Superior temporal gyrus (tissue), 1 donor: ENCODE measurements around the gene SLAMF7.
"Not testable (repeated sequence)": the region's sequence is repeated elsewhere in the genome, so short reads cannot be mapped to it uniquely, and the experiment has no call there.

Experiments
- DNase-seq: peaks from one replicate; pipeline ENCODE4 v3.0.0-alpha.2; 2016; ENCODE audit errors: extremely low spot score

Gene SLAMF7

DNA sequence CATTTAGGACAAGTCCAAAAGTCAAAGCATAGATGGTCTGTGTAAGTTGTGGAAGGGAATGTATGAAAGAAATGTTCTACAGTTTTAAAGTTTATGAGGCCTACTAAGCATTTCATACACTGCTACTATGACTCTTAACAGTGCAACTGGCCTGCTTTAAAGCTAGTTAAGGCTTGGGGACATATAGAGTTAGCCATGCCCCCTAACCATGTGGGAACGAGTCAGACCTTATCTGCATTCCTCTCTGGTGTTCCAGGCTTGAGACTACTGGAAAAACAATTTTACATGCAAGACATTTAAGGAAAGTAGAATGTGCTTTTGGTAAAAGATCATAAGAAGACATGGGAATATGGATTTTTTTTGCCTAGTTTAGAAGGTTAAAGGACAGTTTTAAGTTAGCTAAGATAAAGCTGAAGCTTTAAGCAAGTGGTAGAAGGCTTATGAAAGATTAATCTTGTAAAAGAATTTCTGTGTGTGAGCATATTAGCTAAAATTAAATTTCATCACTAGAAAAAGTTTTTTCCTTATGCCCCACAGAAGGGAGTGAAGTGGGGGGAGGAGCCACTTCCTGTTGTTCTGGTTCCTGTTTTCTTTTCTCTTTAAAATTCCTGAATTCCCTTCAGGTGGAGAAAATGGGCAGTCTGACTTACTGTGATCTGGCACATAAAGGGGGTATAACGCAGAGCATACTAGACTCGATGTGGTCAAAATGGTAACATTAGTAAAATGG lies 18.5 kb upstream of the SLAMF7 start:
- DNase-seq, result no peak

DNA sequence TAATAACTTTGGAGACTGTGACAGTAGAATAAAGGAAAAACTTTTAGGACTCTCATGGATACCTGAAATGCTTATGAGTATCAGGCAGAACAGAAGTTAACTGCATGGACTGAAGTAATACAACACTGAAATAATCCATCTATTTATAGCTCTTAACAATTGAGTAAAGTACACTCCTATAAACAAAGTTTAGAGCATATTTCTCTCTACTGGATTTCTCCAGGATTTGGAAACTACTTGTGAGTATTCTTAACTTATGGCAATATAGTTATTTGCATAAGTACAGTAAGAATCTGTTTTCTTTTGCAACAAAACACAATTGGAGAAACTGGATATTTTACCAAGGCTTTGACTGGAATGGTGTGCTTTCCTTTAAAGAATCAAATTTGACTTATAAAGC lies 17.6 kb upstream of the SLAMF7 start:
- DNase-seq, result no peak

DNA sequence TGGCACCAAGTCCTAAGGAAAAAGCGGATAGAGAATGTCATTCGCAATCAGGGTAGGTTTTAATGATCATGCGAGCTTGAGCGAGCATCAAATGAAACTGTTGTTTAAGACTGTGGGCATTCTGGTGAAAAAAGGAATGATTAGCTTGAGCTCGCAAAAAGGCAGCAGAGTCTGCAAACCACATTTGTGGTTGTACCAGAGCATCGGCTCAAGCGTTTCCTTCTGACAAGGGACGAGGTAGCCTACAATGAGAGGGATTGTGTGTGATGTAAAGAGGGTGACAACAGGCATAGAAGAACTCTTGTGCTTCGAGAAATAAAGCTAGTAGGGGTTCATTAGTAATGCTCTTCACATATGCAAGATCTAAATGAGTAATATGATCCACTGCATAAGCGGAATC lies 16.3 kb upstream of the SLAMF7 start:
- peak; percentile 23 for DNase-seq

DNA sequence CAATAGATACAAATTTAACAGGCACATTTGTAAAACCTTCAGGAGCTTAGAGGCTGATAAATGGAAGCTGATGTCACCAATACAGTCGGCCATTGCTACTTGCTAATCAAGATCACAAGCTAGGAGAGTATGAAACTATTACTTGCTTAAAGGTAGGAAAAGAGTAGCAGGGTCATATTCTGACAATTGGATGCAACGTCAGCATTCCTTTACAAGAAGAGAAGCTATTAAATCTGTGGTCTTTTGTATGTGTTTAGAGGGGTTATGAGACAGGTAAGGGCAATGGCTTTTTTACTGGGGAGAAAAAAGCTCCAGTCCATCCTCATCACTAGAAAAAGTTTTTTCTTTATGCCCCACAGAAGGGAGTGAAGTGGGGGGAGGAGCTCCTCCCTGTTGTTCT lies 15.7 kb upstream of the SLAMF7 start:
- DNase-seq, result no peak

DNA sequence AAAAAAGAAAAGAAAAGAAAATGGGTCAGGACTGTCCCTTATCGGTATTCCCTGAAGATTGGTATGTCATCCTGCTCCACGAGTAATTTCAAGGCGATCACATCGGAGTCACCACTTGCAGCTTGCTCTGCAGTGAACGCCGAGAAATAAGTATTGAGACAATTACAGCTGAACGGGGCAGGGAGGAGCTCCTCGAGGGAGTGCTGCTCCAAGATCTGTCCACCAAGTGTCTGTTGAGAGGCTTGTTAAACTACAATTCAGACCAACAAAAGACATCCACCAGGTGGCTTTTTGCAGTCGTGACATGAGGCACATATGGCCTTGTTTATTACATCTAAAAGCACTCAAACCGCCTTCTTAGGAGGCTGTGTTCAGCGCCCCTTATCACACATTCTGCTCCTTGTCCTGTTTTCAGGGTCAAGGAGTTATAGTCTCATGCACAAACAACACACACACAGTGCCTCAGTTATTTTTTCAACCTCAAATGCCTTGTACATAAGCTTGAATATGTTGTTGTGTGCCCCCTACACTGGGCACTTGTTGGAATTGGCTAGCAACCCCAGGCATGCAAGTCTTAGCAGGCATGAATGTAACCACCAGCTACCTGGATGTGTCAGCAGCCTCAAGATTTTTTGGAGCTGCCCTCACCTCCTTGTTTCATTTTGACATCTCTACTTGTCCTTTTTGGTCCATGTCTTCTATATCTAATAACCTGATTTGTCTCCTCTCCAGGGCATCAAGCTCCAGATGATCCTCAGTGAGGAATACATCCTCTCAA lies 14.4 kb upstream of the SLAMF7 start:
- DNase-seq, result no peak

DNA sequence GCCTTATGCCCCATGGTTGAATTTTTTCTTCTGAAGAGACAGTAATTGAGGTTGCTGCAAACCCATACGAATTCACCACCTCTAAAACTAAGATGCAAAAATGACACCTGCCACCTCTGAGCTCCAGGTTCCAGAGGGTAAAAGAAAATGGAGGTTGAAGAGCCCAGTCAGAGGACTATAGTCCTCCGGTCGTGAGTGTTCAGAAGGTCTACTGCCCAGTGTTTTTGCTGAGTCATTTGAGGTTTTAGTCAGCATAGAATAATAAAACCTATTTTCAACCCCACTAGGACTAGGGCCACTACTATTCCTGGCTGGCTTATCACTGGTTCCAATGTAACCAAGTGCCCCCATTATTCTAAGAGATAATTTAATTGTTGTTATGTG lies 12.9 kb upstream of the SLAMF7 start:
- DNase-seq, result no peak

DNA sequence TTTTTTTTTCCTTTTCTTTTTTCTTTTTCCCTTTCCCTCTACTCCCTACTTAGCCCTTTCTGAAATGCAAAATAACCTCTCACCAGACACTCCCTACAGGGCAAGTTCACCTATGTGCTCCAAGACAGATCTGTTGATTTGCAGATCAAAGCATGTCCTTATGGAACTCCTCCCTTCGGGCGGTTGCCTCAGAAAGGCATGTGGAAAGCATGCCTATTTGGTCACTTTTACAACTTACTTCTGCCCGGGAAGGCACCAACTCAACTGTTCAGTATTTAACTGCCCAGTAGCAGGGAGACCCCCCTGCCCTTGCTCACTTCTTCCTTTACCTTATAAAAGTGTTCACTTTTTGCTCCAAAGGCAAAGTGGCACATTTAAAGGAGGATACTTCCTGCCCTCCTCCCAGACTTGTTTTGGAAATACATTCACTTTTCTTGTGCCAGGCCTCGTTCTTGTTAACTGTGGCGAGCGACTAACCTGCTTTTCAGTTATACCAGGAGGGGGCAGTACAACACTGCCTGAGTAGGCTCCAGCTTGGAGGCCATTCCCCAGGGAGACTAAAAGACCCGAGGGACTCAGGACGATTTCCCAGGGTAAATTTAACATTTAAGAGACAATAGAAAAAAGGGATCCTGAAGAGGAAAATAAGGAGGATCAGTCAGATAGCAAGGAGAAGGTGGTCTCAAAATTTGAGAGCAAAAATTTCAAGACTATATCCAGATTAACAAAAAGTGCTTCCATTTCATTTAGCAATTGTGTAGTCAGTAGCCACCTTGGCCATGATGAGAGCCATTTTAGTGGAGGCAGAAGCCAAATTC lies 12.3 kb upstream of the SLAMF7 start:
- peak; percentile 90 for DNase-seq

DNA sequence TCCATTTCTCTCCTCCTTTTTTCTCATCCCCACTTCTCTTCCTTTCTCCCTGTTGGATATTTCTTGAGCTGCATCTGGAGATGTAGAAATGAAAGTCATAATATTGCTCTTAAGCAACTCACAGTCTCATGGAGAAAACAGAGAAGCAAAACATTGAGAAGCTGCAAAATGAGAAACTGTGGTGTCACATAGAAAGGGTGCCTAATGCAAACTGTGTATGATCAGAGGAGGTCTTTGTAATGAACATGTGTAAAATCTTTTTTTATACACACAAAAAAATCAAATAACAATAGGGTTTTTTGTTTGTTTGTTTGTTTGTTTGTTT lies 11.8 kb upstream of the SLAMF7 start:
- DNase-seq, result no peak

DNA sequence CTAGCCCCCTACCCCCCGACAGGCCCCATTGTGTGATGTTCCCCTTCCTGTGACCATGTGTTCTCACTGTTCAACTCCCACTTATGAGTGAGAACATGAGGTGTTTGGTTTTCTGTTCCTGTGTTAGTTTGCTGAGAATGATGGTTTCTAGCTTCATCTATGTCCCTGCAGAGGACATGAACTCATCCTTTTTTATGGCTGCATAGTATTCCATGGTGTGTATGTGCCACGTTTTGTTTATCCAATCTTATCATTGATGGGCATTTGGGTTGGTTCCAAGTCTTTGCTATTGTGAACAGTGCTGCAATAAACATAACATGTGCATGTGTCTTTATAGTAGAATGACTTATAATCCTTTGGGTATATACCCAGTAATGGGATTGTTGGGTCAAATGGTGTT lies 7.5 kb upstream of the SLAMF7 start:
- not testable (repeated sequence) for DNase-seq

DNA sequence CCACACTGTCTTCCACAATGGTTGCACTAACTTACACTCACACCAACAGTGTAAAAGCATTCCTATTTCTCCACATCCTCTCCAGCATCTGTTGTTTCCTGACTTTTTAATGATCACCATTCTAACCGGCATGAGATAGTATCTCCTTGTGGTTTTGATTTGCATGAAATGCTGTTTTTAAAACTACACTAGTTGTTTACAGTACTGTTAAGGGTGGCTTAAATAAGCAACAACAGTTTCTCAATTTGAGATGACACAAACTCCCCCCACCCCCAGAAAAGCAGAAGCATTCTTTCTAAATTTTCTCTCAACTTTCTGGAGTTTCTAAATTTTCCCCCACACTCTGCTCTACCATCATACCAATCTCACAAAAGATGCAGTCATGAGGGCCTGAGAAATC lies 7.1 kb upstream of the SLAMF7 start:
- DNase-seq, result no peak

DNA sequence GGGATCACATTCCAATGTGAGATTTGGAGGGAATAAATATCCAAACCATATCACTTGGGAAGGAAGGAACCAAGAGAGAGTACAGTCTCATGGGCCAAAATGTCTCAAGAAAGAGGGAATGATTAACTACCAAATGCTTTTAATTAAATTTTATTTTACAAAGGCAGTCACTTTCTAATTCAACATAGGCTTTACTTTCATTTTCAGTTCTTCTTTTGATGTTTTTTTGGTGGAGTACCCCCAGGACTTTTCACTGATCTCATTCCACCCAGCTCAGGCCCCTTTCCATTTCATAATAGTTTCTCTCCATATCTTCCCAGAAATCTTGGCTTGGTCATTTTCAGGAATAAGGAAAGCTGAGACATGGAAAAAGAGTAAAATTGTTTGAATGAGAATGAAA lies 5.1 kb upstream of the SLAMF7 start:
- no peak for DNase-seq

DNA sequence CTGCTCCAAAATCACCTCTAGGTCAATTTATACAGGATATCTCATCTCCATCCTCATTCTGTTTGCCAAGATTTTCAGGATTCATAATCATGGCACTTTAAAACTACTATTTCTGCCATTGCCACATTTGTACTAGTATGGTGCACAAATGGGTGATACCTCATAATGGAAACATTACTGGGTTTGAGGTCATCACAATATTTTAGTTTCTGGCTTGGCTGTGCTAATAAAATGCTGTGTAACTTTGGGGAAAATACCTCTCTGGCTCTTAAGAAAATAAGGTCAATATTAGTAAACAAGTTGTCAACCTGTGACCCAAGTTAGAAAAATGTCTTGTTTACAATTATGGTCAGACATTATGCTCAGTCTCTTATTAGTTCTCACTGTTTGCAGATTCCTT lies 4.7 kb upstream of the SLAMF7 start:
- no peak for DNase-seq

DNA sequence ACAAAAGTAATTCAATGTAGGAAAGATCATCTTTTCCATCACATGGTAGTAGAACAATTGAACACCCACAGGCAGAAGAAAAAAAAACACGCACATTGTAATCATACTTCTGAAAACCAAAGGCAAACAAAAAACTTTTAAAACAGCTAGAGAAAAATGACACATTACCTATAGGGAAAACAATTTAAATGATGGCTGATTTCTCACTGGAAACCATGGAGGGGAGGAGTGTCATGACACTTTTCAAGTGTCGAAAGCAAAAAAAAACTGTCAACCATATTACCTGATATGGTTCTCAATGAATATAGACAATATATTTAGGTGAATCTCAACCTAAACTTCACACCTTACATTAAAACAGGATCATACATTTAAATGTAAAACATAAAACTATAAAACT lies 776 bp upstream of the SLAMF7 start:
- no peak for DNase-seq

DNA sequence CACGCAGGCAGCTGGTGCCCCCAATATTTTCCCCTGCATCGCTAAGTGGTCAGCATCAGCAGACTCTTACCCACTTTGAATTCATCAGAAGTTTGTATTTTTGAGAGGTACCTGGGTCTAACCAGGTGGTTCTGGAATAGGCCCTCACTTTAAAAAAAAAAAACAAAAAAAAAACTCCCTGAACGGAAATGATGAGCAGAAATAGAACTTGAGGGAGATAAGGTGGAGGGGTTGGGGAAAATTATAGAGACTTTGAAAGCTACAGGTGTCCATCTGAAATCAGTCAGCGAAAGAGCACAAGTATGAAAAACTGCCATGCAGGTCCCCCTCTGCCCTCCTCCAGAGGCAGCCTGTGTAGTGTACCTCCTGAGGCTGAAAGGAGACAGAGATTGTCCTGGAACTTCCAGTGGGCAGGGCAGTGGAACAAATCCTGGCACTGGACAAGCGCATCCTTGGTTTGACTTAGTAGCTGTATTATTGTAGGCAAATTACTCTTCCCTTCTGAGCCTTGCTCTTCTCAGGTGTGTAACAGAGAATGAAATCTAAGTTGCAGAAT lies 1.2 kb downstream of the SLAMF7 start:
- no peak for DNase-seq

DNA sequence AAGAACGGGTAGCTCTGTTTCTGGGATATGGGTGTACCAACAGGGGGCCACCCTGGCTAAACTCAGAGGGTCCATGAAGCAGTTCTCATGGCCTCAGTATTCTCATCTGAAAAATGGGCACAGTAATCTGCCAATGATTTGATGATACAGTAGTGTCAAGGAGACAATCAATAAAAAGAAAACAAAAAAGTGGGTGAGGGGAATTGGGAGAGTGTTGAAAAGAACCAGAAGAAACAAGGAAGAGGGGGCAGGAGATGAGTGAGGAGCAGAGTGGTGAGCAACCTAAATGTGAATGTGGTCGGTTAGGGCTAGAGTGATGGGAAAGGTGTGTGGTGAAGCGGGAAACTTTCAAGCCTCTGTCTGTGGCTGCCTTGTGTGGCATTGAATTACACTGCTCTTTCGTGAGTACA lies 2.0 kb downstream of the SLAMF7 start:
- no peak for DNase-seq

DNA sequence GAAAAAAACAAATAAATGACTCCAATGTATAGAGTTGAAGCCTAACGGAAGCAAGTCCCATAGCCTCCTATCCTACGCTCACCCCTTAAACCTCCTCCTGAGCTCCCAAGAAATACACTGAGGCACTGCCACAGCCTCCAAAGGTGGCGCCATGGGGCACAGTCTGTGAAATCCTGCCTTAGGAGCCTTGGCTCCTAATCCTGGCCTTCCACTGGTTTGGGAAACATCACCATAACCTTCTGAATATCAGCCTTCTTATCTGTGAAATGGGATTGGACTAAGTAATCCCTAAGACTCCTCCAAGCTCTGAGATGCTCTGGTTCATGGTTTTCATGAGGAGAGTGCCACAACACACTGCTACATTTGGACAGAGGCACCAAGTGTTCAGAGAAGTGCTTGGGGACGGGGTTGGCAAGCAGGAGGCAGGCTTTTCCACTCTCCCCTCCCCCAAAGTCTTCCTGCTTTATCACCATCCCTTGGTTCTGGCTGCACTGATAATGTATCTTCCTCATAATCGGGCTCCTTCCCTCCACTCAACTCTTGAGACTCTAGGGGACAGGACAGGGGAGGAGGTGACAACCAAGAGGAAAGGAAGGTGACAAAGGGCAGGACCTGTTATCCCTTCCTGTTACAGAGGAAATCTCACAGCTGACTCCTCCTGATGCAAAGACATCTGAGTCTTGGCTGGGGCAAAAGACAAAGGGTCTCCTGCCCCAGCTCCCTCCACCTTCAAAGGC lies 2.7 kb downstream of the SLAMF7 start:
- DNase-seq, result no peak

DNA sequence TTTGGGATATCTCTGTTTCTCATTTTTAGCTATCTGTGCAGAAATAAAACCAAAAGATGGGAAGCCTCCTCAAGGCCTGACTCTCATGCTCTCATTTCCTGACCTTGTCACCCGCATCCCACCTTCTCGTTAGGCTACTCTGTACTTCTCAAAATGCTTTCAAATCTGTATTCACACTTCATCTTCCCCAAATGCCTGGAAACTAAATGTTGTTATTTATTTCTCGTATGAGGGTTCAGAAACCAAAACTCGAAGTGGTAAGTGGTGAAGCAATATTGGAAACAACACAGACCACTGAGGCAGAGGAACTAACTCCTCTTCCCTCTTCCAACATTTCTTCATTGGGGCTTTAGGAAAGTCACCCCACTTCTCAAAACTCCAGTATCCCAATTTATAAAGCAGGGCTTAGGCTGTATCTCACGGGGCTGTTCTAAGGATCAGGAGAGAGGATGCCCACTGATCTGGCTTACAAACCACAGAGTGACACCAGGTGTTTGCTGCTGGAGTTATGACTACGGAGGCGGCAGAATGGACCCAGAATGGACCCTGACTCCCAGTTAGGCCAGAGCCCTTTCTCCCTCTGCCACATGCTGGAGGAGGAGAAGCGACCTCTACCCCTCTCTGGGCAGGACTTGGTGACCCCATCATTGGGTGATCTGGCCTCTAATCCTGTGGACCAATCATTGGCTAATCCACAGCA lies 3.5 kb downstream of the SLAMF7 start:
- DNase-seq, result no peak

DNA sequence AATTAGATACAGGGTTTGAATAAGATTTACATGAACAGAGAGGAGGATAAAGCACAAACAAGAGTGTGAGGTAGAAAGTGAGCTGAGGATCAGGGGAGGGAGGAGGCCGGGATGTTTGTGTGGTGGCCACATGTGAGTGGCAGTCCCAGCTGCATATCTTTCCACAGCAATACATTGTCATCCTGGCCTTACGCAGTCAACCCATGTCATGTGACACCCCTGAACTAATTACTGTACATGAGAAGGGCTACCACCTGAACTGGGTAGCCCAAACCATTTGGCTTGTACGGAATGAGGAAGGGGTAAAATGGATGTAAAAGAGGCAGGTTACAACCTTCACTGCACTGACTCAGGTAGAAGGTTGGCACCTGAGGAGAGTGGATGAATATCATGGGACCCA lies 4.2 kb downstream of the SLAMF7 start:
- no peak for DNase-seq

DNA sequence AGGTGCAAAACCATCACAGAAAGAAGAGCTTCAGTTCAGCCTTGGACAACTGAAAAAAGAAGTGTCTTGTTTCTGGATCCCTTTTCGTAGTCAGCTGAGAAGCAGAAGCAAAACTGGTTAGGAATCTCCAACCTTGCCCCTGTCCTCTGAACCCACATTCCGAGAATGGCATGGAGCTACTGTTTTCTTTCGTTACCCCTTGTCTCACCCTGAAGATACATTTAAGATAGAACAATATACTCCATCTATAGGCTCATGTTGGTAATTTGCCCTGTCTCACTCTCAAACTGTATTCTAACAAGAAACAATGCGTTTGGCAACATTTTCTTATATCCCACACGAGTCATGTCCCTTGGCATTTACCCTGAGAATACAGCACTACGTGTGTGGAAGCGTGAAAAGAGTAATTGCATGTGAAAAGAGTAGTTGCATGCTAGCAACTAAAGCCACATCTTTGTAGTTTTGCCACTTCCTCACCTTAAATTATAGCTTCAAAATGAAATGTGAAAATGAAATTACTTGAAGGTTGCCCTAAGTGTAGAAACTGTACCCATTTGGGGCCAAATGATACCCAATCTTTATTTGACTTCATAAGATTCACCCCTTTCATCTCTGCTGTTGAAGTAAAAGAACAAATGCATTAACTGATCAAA lies 5.3 kb downstream of the SLAMF7 start:
- no peak for DNase-seq

DNA sequence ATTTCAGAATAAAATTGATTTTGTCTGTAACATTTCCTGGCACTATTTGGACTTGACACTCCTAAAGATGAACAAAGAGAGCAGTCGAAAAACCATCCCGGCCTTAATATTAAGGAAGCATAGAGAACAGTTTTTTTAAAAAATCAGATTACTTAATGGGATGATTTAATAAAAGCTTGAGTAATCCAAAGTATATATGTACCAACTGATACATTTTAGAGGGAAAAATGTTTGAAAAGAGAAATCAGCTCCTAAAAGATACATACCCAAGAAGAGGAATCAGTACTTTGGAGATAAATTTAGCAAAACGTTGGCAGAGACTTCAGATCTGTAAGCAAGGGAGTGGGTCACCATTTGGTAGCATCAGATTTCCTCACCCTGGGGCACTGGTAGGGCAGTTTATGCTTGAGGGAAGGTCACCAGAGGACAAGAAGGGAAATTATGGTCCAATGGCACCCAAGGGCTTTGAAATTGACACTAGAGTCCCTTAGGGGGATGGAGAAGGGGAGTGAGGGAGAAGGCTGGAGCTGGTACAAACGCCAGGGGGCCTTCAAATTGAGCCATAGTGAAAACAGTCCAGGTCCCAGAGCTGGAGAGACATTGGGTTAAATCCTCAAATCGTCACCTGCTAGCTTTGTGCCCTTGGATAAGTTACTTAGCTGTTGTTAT lies 5.9 kb downstream of the SLAMF7 start:
- no peak for DNase-seq
